HAP-1 (cell line): ENCODE results near the gene RALA.

Source experiments
- DNase-seq, 2 experiments: peaks; one replicate each; pipeline ENCODE4 v3.0.0-alpha.2; 2016 to 2020; ENCODE audit warnings: low spot score in 2 of 2
- H3K27me3 ChIP-seq: fragments of 250-450 bp; sonication (Bioruptor Pico); 2 replicates; pipeline ENCODE4 v1.5.1; 2020; ENCODE audit warnings: low read depth, mild to moderate bottlenecking, moderate library complexity
- H3K36me3 ChIP-seq: fragments of 250-450 bp; sonication (Bioruptor Pico); replicated peaks from 2 replicates; pipeline ENCODE4 v1.5.1; 2020; ENCODE audit warnings: mild to moderate bottlenecking
- H3K4me1 ChIP-seq: fragments of 250-450 bp; sonication (Bioruptor Pico); 2 replicates; pipeline ENCODE4 v1.5.1; 2020; ENCODE audit warnings: mild to moderate bottlenecking
- H3K4me3 ChIP-seq: fragments of 250-450 bp; sonication (Bioruptor Pico); 2 replicates; pipeline ENCODE4 v1.5.1; 2020; ENCODE audit warnings: mild to moderate bottlenecking, moderate library complexity
- H3K9me3 ChIP-seq: fragments of 250-450 bp; sonication (Bioruptor Pico); 2 replicates; pipeline ENCODE4 v1.5.1; 2020; ENCODE audit warnings: mild to moderate bottlenecking, moderate library complexity
- in situ Hi-C: fragments of 300-500 bp; cut with MboI; formaldehyde crosslinking; loops from 3 replicates; pipeline ENCODE4 v1.14.3; 2020; ENCODE audit warnings: low sequenced_read_pairs, inconsistent platforms, mixed read lengths

Gene RALA

GRCh38 chr7:39620486-39620885, 2.9 kb upstream of the RALA start:
- Histone ChIP-seq H3K27me3 (peaks cover 4% of the 10 kb centered on the region; the same call in 1 of the 2 replicates), H3K36me3 (no peaks in the 10 kb centered on the region; the same call in 1 of the 2 replicates), H3K4me3 (no peak overlapping the region), H3K9me3 (no peaks in the 10 kb centered on the region), H3K4me1 (peaks cover 15% of the 10 kb centered on the region)
- in situ Hi-C loops: no loop called here
- no peak for DNase-seq

DNA sequence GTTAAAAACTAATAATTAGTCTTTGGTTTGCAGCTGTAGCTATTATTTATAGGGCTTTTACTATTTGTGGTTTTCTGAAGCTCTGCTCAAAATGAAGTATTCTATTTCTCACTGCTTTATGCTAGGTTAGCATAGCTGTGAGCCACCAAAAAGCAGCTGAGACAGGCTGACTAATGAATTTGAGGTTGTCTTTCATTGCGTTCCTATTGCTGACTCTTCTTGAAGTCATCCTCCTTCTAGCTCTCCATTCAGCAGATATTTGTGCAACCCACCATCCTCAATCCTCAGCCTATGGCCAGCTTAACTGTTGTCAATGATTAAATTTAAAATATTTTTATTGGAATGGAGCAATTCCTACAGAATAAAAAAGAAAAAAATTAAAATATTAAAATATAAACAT, 2.1 kb upstream of the RALA start:
- Histone ChIP-seq H3K4me1 (peaks cover 23% of the 10 kb centered on the region), H3K9me3 (no peaks in the 10 kb centered on the region), H3K36me3 (no peaks in the 10 kb centered on the region; the same call in 1 of the 2 replicates), H3K4me3 (no peak overlapping the region), H3K27me3 (peaks cover 4% of the 10 kb centered on the region; the same call in 1 of the 2 replicates)
- in situ Hi-C loops: no loop called here
- DNase-seq: no peak

GRCh38 chr7:39621784-39622411, 1.5 kb upstream of the RALA start:
- Histone ChIP-seq H3K9me3 (no peaks in the 10 kb centered on the region), H3K4me1 (peaks cover 25% of the 10 kb centered on the region), H3K4me3 (no peak overlapping the region), H3K36me3 (no peaks in the 10 kb centered on the region; the same call in 1 of the 2 replicates), H3K27me3 (no peaks in the 10 kb centered on the region)
- in situ Hi-C loops: no loop called here
- DNase-seq: no peak

GRCh38 chr7:39622609-39623008, 763 bp upstream of the RALA start:
- H3K4me1 ChIP-seq: peaks cover 27% of the 10 kb centered on the region
- peak overlapping the region; percentile 84 for H3K4me3 ChIP-seq
- no peaks in the 10 kb centered on the region for H3K9me3 ChIP-seq
- no peaks in the 10 kb centered on the region; the same call in 1 of the 2 replicates for H3K36me3 ChIP-seq
- DNase-seq: no peak
- in situ Hi-C loops: no loop called here
- no peaks in the 10 kb centered on the region for H3K27me3 ChIP-seq

- H3K27me3 ChIP-seq: no peaks in the 10 kb centered on the region
- H3K4me1 ChIP-seq: peaks cover 33% of the 10 kb centered on the region
- no peaks in the 10 kb centered on the region; the same call in 1 of the 2 replicates for H3K36me3 ChIP-seq
- in situ Hi-C loops: no loop called here
- no peaks in the 10 kb centered on the region for H3K9me3 ChIP-seq
- H3K4me3 ChIP-seq: peak overlapping the region; percentile 84
- peak in 1 of 2 experiments; percentile 38 for DNase-seq
These were observed 515 bp downstream of the RALA start for GRCh38 chr7:39623732-39624441.

GRCh38 chr7:39624442-39624807, 1.1 kb downstream of the RALA start:
- Histone ChIP-seq H3K4me1 (peaks cover 33% of the 10 kb centered on the region), H3K36me3 (no peaks in the 10 kb centered on the region; the same call in 1 of the 2 replicates), H3K4me3 (peak overlapping the region; percentile 84), H3K27me3 (no peaks in the 10 kb centered on the region), H3K9me3 (no peaks in the 10 kb centered on the region)
- in situ Hi-C loops: no loop called here
- DNase-seq: peak in 1 of 2 experiments; percentile 37

GRCh38 chr7:39624935-39625694, 1.7 kb downstream of the RALA start:
- no peaks in the 10 kb centered on the region for H3K9me3 ChIP-seq
- DNase-seq: no peak
- peaks cover 33% of the 10 kb centered on the region for H3K4me1 ChIP-seq
- no peaks in the 10 kb centered on the region; the same call in 1 of the 2 replicates for H3K36me3 ChIP-seq
- in situ Hi-C loops: no loop called here
- no peaks in the 10 kb centered on the region for H3K27me3 ChIP-seq
- peak overlapping the region; percentile 84 for H3K4me3 ChIP-seq

- no peak overlapping the region for H3K4me3 ChIP-seq
- no peak for DNase-seq
- H3K27me3 ChIP-seq: no peaks in the 10 kb centered on the region
- peaks cover 6% of the 10 kb centered on the region for H3K36me3 ChIP-seq
- H3K4me1 ChIP-seq: peaks cover 8% of the 10 kb centered on the region
- in situ Hi-C loops: no loop called here
- H3K9me3 ChIP-seq: no peaks in the 10 kb centered on the region
These were observed 8.4 kb downstream of the RALA start for GRCh38 chr7:39631736-39632308.

DNA sequence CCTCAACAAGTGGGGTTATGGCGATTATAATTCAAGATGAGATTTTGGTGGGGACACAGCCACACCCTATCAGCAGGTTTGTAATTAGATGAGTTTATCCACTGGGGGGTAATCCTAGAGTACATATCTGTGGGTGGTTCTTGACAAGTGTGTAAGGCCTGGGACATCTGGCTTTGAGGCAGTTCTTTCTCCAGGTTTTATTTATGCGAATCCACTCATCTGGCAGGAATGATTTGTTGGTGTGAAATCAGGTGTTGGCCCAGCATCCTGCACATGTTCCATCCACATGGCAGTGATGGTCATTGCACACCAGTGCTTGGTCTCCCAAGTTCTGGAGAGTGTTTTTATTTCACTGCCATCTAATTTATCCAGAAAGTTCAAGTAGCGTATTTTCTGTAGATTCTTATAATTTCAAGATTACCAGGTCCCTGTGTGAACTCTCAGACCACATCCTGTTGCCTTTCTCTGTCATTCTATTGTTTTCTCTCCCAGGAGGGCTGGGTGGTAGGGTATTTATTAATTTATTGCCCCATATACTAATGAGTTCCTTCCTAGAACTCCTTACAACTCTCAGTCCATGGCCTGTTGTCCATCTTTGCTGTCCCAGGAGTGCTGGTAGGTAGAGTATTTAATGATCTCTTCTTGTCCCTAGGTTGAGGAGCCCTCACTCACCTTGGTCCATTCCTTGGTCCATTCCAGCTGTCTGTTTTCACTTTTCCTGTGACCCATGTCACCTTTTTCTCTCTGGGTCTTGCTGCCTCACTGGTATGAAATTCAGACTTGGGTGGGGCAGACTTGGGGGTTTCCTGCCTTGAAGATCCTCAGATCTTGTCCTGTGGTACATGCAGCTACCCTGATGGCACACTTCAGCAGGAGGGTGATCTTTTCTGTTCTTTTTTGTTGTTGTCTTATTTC, 10.4 kb downstream of the RALA start:
- DNase-seq: no peak
- in situ Hi-C loops: no loop called here
- no peaks in the 10 kb centered on the region for H3K9me3 ChIP-seq
- H3K36me3 ChIP-seq: peaks cover 6% of the 10 kb centered on the region
- H3K4me1 ChIP-seq: no peaks in the 10 kb centered on the region
- H3K4me3 ChIP-seq: no peak overlapping the region
- H3K27me3 ChIP-seq: no peaks in the 10 kb centered on the region

- in situ Hi-C loops: no loop called here
These were observed 11.1 kb downstream of the RALA start for GRCh38 chr7:39634478-39634805.

GRCh38 chr7:39637400-39637799, 14.0 kb downstream of the RALA start:
- no peaks in the 10 kb centered on the region for H3K9me3 ChIP-seq
- in situ Hi-C loops: no loop called here
- H3K4me3 ChIP-seq: no peak overlapping the region
- H3K27me3 ChIP-seq: no peaks in the 10 kb centered on the region
- no peaks in the 10 kb centered on the region; the same call in 1 of the 2 replicates for H3K4me1 ChIP-seq
- peaks cover under 1% of the 10 kb centered on the region; the same call in 1 of the 2 replicates for H3K36me3 ChIP-seq
- DNase-seq: no peak

More at GRCh38 chr7:39634478-39634805, 11.1 kb downstream of the RALA start:
- Histone ChIP-seq H3K36me3 (peaks cover 6% of the 10 kb centered on the region), H3K4me3 (no peak overlapping the region), H3K4me1 (no peaks in the 10 kb centered on the region), H3K9me3 (no peaks in the 10 kb centered on the region), H3K27me3 (no peaks in the 10 kb centered on the region)
- no peak for DNase-seq

DNA sequence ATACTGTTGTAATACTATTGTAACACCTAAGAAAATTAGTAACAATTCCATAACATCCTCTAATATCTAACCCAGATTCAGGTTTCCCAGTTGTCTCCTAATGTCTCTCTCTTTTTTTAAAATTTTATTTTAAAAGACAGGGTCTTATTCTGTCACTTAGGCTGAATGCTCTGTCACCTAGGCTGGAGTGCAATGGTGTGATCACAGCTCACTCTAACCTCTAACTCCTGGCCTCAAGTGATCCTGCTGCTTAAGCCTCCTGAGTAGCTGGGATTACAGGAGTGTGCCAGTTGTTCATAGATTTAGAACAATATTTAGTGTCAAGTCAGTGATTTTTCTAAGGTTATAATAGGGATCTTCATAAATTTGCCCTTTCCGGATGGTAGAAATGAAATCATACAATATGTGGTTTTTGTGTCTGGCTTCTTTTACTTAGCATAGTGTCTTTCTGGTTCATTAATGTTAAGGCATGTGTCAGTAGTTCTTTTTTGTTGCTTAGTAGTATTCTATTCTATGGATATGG, 14.7 kb downstream of the RALA start:
- no peak overlapping the region for H3K4me3 ChIP-seq
- H3K36me3 ChIP-seq: no peaks in the 10 kb centered on the region
- DNase-seq: no peak
- no peaks in the 10 kb centered on the region for H3K27me3 ChIP-seq
- in situ Hi-C loops: no loop called here
- no peaks in the 10 kb centered on the region for H3K9me3 ChIP-seq
- H3K4me1 ChIP-seq: no peaks in the 10 kb centered on the region; the same call in 1 of the 2 replicates

GRCh38 chr7:39642896-39643295, 19.5 kb downstream of the RALA start:
- no peaks in the 10 kb centered on the region for H3K27me3 ChIP-seq
- H3K36me3 ChIP-seq: no peaks in the 10 kb centered on the region
- no peak for DNase-seq
- in situ Hi-C loops: no loop called here
- H3K9me3 ChIP-seq: no peaks in the 10 kb centered on the region
- H3K4me3 ChIP-seq: no peak overlapping the region
- no peaks in the 10 kb centered on the region; the same call in 1 of the 2 replicates for H3K4me1 ChIP-seq
